A549 (cell line): Measurements from ENCODE around the gene REX1BD. TPM values are rescaled to one million over a fixed set of nuclear protein-coding genes. Genes with fewer than 3 reads are reported as not detected.
A peak's percentile ranks its signal among the peaks of the same experiment; 100 is the strongest.

Source experiments
- ATAC-seq, 2 experiments: fragments of 200-7000 bp in 1 of 2; fragments of >200 bp in 1 of 2; cut with Nextera tagmentation in 1 of 2; cut with Tn5 transposase in 1 of 2; 3 replicates each; pipeline versions ENCODE4 v1.8.0 to v1.9.1; 2018 to 2020; ENCODE audit warnings: mild to moderate bottlenecking in 1 of 2, moderate library complexity in 1 of 2
- CTCF ChIA-PET: fragments of 300-600 bp; sonication (Branson Sonifier 250); formaldehyde crosslinking; extraction: SDS; loops from one replicate; lab custom pipeline; 2021; ENCODE audit warnings: antibody characterized with exemption, inconsistent platforms; lab: Yijun Ruan, JAX
- POLR2A ChIA-PET: fragments of 350-600 bp; formaldehyde crosslinking; extraction: SDS; loops from one replicate; lab custom pipeline; 2021; ENCODE audit warnings: antibody characterized with exemption, inconsistent platforms; lab: Yijun Ruan, JAX
- DNase-seq, 2 experiments: peaks; one replicate each; pipeline versions ENCODE4 v3.0.0 to v3.0.0-alpha.2; 2011 to 2016; ENCODE audit warnings: low read depth in 1 of 2, low spot score in 1 of 2
- FAIRE-seq: peaks from 2 replicates; lab custom pipeline; 2011; peaks lifted over from hg19 to GRCh38; lab: Jason Lieb, UNC
- H3K27ac ChIP-seq, 2 experiments: fragments of >200 bp; sonication (Bioruptor Twin); formaldehyde crosslinking; 3 replicates each; pipeline ENCODE4 v1.5.1; 2016 to 2017
- H3K4me1 ChIP-seq: fragments of >200 bp; sonication (Bioruptor Twin); formaldehyde crosslinking; 3 replicates; pipeline ENCODE4 v1.6.1; 2016
- H3K4me2 ChIP-seq: fragments of >200 bp; sonication (Bioruptor Twin); formaldehyde crosslinking; 3 replicates; pipeline ENCODE4 v1.6.1; 2016
- H3K4me3 ChIP-seq: fragments of >200 bp; sonication (Bioruptor Twin); formaldehyde crosslinking; 3 replicates; pipeline ENCODE4 v1.5.1; 2016
- H3K9me3 ChIP-seq: fragments of >200 bp; sonication (Bioruptor Twin); formaldehyde crosslinking; 3 replicates; pipeline ENCODE4 v1.6.1; 2016
- BHLHE40 ChIP-seq: IDR thresholded peaks from 2 replicates; pipeline ENCODE4 v1.6.1; 2012; ENCODE audit warnings: low read depth, low read length, inconsistent platforms
- CBX8 ChIP-seq: fragments of 200-600 bp; sonication (generic); IDR thresholded peaks from 2 replicates; pipeline ENCODE4 v1.6.1; 2016
- CHD4 ChIP-seq: fragments of 200-600 bp; sonication (generic); IDR thresholded peaks from 2 replicates; pipeline ENCODE4 v1.6.1; 2016; ENCODE audit warnings: antibody characterized with exemption, mild to moderate bottlenecking, borderline replicate concordance
- EHF ChIP-seq: fragments of 250-450 bp; sonication (Bioruptor Pico); IDR thresholded peaks from 2 replicates; pipeline ENCODE4 v1.5.0; 2020; ENCODE audit warnings: mild to moderate bottlenecking
- EHMT2 ChIP-seq: fragments of 200-600 bp; sonication (generic); IDR thresholded peaks from 2 replicates; pipeline ENCODE4 v1.6.1; 2016; ENCODE audit warnings: antibody characterized with exemption, low read depth, mild to moderate bottlenecking, moderate library complexity
- EP300 ChIP-seq, 2 experiments: fragments of >200 bp; sonication (Bioruptor Twin); formaldehyde crosslinking; IDR thresholded peaks; 2 replicates in 1 of 2; 3 replicates in 1 of 2; pipeline ENCODE4 v1.6.1; 2016 to 2017
- FOSL2 ChIP-seq, 2 experiments: fragments of 450-650 bp in 1 of 2; fragments of >200 bp in 1 of 2; sonication (Bioruptor Twin) in 1 of 2; formaldehyde crosslinking; IDR thresholded peaks; 2 replicates each; pipeline versions ENCODE4 v1.5.0 to v1.6.1; 2016 to 2020; ENCODE audit warnings: mild to moderate bottlenecking in 1 of 2, moderate library complexity in 1 of 2
- FOXS1 ChIP-seq: fragments of 250-450 bp; sonication (Bioruptor Pico); IDR thresholded peaks from 2 replicates; pipeline ENCODE4 v1.5.0; 2020; ENCODE audit warnings: mild to moderate bottlenecking, moderate library complexity
- HOXA7 ChIP-seq: fragments of 250-450 bp; sonication (Bioruptor Pico); IDR thresholded peaks from 2 replicates; pipeline ENCODE4 v1.5.0; 2020; ENCODE audit warnings: mild to moderate bottlenecking, moderate library complexity
- HOXB13 ChIP-seq: fragments of 250-450 bp; sonication (Bioruptor Pico); IDR thresholded peaks from 2 replicates; pipeline ENCODE4 v1.5.0; 2020; ENCODE audit warnings: low read depth, mild to moderate bottlenecking, moderate library complexity
- JUN ChIP-seq, 2 experiments: fragments of >200 bp; sonication (Bioruptor Twin); formaldehyde crosslinking; IDR thresholded peaks; 2 replicates in 1 of 2; 3 replicates in 1 of 2; pipeline ENCODE4 v1.6.1; 2016 to 2017
- JUNB ChIP-seq: fragments of >200 bp; sonication (Bioruptor Twin); formaldehyde crosslinking; IDR thresholded peaks from 2 replicates; pipeline ENCODE4 v1.6.1; 2016
- KDM5A ChIP-seq: fragments of 200-600 bp; sonication (generic); IDR thresholded peaks from 2 replicates; pipeline ENCODE4 v1.6.1; 2016; ENCODE audit warnings: antibody characterized with exemption, mild to moderate bottlenecking
- MAZ ChIP-seq: fragments of 150-350 bp; IDR thresholded peaks from 2 replicates; pipeline ENCODE4 v1.6.1; 2014; ENCODE audit warnings: antibody characterized with exemption, low read depth, low read length, borderline replicate concordance
- MYC ChIP-seq: IDR thresholded peaks from 2 replicates; pipeline ENCODE4 v1.6.1; 2012; ENCODE audit warnings: mild to moderate bottlenecking, inconsistent platforms, low read length, improper control_type of control experiment, borderline replicate concordance
- NFE2L2 ChIP-seq: fragments of 150-350 bp; conservative IDR thresholded peaks from 2 replicates; pipeline ENCODE4 v1.6.1; 2014; ENCODE audit warnings: low read length
- NPAS2 ChIP-seq: fragments of 250-450 bp; sonication (Bioruptor Pico); IDR thresholded peaks from 2 replicates; pipeline ENCODE4 v1.8.0; 2022; ENCODE audit warnings: mild to moderate bottlenecking, moderate library complexity, borderline replicate concordance
- NR3C1 ChIP-seq: fragments of >200 bp; sonication (Bioruptor Twin); formaldehyde crosslinking; IDR thresholded peaks from 3 replicates; pipeline ENCODE4 v1.6.1; 2017
- POLR2AphosphoS2 ChIP-seq: conservative IDR thresholded peaks from 2 replicates; pipeline ENCODE4 v1.6.1; 2012; ENCODE audit warnings: low read length, improper control_type of control experiment, inconsistent platforms
- RAD21 ChIP-seq, 2 experiments: fragments of >200 bp in 1 of 2; sonication (Bioruptor Twin) in 1 of 2; formaldehyde crosslinking in 1 of 2; IDR thresholded peaks in 1 of 2; conservative IDR thresholded peaks in 1 of 2; 2 replicates in 1 of 2; 3 replicates in 1 of 2; pipeline ENCODE4 v1.6.1; 2012 to 2018; ENCODE audit warnings: inconsistent platforms in 1 of 2
- SMC3 ChIP-seq: fragments of >200 bp; sonication (Bioruptor Twin); formaldehyde crosslinking; IDR thresholded peaks from 3 replicates; pipeline ENCODE4 v1.6.1; 2018; ENCODE audit warnings: inconsistent platforms
- ZNF302 ChIP-seq: fragments of 250-450 bp; sonication (Bioruptor Pico); IDR thresholded peaks from 2 replicates; pipeline ENCODE4 v1.9.0; 2021; ENCODE audit warnings: inconsistent platforms, mild to moderate bottlenecking, moderate library complexity
- WGBS: methylation state at CpG from one replicate; pipeline ENCODE4 v1.1.6; 2017; ENCODE audit errors: missing lambda C conversion rate; 5-methylcytosine and 5-hydroxymethylcytosine counted together
- polyA plus RNA-seq, 4 experiments: library from polyadenylated mRNA; depleted of rRNA in 3 of 4; stranded (reverse); fragments of >200 nt; fragmentation: RNase III in 1 of 4; extraction: RNeasy Plus Mini Kit Qiagen cat#74134 plus additional on column Dnase treatment in 1 of 4; gene quantifications; 2 replicates in 3 of 4; 3 replicates in 1 of 4; pipeline ENCODE4 v1.2.3, GENCODE V29; 2011 to 2017
- TF ChIP-seq, protein P1 (sequence below): IDR thresholded peaks from 2 replicates; pipeline ENCODE4 v1.6.1; 2012; ENCODE audit warnings: low read depth, borderline replicate concordance
- TF ChIP-seq, protein P2 (sequence below): fragments of >200 bp; sonication (Bioruptor Twin); formaldehyde crosslinking; IDR thresholded peaks from 3 replicates; pipeline ENCODE4 v1.6.1; 2016
- TF ChIP-seq, protein P3 (sequence below): IDR thresholded peaks from 2 replicates; pipeline ENCODE4 v1.6.1; 2012
- TF ChIP-seq, protein P4 (sequence below): IDR thresholded peaks from 2 replicates; pipeline ENCODE4 v1.6.1; 2012

The REX1BD gene
- polyA plus RNA-seq, 2 of the 4 experiments (the other 2 are of a cell fraction), result 23.1 to 47.3 TPM

DNA sequence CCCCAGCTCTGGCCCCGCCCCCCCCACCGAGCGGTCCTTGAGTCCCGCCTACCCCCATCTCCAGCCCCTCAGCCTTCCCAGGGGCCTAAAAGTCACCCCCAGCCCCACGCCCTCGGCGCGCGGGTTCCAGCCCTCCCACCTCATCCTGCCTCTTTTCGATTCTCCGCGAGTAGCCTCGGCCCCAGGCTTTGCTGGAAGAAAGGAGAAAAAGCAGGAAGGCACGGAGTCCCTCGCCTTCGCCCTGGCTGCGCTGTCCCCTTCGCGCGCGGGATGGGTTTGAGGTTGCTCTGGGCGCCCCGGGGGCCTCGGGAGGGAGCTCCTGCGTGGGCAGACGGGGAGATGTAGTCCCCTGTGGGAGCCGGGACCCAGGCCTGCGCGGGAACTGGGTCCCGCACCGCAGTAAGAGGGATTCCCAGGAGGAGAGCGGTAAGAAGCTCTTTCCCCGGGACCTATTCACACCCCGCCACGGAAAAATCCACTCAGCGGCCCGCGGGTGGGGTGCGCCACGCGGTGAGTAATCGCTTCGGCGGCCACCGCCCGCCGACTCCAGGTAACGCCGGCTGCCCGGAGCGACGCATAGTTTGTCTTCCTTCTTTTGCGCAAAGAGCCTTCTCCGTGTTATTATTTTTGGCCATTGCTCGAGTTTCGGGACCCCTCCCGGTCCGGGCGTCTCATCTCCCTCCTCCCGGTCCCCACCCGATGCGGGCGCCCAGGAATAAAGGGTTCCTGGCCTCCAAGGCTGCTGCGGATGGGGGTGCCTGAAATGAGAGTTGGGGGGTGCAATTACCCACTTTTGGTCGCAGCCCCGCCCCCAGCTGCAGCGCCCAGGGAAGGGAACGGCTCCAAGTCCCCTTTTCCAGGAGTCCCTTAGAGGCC lies 18.9 kb downstream of the REX1BD start (continued):
- TF ChIP-seq, protein P1, sequence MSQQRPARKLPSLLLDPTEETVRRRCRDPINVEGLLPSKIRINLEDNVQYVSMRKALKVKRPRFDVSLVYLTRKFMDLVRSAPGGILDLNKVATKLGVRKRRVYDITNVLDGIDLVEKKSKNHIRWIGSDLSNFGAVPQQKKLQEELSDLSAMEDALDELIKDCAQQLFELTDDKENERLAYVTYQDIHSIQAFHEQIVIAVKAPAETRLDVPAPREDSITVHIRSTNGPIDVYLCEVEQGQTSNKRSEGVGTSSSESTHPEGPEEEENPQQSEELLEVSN, result no peak
- TF ChIP-seq NR3C1 (no peak), CHD4 (no peak)

DNA sequence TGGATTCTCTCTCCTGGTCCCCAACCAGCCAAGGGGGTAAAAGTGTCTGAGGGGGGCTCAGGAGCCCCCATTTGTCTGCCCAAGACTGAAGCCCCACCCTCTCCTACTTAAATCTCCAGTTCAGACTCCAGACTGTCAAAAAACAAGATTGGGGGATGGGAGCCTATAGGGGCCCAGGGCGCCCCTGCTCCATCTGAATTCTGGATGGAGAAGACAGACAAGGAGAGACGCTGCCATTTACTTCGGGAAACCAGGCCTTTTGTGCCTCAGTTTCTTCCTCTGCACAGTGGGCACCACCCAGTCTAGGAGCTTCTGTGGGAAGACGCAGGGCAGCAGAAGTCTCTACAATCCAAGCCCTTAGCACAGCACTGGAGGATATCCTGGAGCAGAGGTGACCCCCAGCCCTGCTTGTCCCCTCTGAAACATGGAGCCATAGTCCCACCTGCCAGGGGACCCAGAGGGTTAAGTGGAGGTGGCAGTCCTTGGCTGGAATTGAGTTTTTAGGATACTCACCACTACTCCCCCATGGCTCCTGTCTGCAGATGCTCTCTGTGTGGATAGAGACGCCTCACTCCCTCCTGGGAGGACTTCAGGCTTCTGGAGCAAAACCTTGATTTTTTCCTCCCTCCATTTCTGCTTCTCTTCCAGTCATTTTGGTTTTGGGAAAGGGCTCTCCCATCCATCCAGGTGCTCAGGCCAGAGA lies 19.7 kb downstream of the REX1BD start:
- CTCF ChIA-PET, result interaction anchor here (0.8 to 2.5 kb wide), 2 partner anchors 20 to 77 kb away, joined by 3 to 6 read pairs; partner anchors contain the start of gene REX1BD
- TF ChIP-seq KDM5A, result no peak
- no peak for TF ChIP-seq EP300 (IDR thresholded peaks at IDR 0.05)
- no peak for TF ChIP-seq NPAS2 (CRISPR knock-in tag)
- TF ChIP-seq RAD21 (conservative IDR thresholded peaks at IDR 0.05 in 1 of 2, IDR thresholded peaks at IDR 0.05 in 1 of 2), result no peak
- no peak for TF ChIP-seq FOSL2 (IDR thresholded peaks at IDR 0.05)
- no peak for TF ChIP-seq FOSL2 (CRISPR knock-in tag; IDR thresholded peaks at IDR 0.05)
- no peak for TF ChIP-seq JUN (IDR thresholded peaks at IDR 0.05)
- no peak for TF ChIP-seq BHLHE40
- TF ChIP-seq, protein P2, sequence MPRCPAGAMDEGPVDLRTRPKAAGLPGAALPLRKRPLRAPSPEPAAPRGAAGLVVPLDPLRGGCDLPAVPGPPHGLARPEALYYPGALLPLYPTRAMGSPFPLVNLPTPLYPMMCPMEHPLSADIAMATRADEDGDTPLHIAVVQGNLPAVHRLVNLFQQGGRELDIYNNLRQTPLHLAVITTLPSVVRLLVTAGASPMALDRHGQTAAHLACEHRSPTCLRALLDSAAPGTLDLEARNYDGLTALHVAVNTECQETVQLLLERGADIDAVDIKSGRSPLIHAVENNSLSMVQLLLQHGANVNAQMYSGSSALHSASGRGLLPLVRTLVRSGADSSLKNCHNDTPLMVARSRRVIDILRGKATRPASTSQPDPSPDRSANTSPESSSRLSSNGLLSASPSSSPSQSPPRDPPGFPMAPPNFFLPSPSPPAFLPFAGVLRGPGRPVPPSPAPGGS, result no peak
- no peak for TF ChIP-seq HOXA7
- no peak for TF ChIP-seq SMC3
- TF ChIP-seq CHD4, result no peak
- TF ChIP-seq JUNB, result no peak
- no peak for TF ChIP-seq HOXB13 (CRISPR knock-in tag)
- TF ChIP-seq, protein P1, result no peak
- TF ChIP-seq, all 56 proteins: peak for 0
- DNase-seq (no peak), ATAC-seq (no peak), FAIRE-seq (no peak)
- WGBS, result 59% methylated on average over 5 of the region's 5 CpGs
- POLR2A ChIA-PET, result no interaction called here
- H3K27ac ChIP-seq, result peak overlapping the region in 1 of 2 experiments; percentile 79; a peak in 2 of 6 replicates
- peaks cover 28% of the 10 kb centered on the region; the same call in 2 of the 3 replicates for H3K4me1 ChIP-seq
- H3K4me3 ChIP-seq, result peak overlapping the region; percentile 35
- peak overlapping the region; percentile 89 for H3K4me2 ChIP-seq
- H3K9me3 ChIP-seq, result no peaks in the 10 kb centered on the region

DNA sequence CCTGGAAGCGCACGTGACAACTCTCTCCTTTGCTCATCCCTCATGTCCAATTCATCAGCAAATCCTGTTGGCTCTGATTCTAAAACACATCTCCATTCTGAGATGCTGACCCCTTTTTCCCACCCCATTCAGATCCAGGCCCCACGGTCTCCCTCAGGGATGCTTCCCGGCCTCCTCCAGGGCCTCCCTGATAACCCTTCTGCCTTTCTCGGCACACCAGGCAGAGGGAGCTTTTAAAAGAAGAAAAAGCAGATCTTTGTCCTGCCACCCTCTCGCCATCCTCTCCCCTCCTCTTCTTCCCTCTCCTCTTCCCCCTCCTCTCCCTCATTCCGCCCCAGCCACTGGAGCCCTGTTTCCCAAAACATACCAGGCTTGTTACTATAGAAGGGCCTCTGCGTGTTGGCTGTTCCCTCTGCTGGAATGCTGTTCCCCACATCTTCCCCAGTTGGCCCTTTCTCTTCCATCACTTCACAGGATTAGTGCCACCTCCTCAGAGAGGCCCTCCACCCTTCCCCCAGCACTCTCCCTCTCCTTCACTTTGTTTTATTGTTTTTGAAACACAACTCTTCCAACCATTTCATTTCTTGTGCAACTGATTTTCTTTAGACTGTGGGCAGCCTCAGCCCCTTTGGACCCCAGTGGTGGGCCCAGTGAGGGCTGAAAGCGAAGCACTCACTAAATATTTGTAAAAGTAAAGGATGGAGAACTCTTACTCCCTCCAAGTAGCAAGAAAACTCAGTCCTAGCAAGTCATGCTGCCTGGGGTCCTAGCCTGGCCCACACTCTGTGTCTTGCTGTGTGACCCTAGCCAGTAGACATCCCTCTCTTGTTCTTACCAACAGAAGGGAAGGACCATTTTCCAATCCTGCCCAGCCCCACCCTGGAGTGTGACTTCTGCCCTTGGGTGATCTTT lies 20.5 kb downstream of the REX1BD start:
- CTCF ChIA-PET, result interaction anchor here (0.7 to 2.5 kb wide), 3 partner anchors 21 to 238 kb away, joined by 3 to 6 read pairs (median 3); partner anchors contain the start of gene REX1BD
- no peak for TF ChIP-seq RAD21 (conservative IDR thresholded peaks at IDR 0.05 in 1 of 2, IDR thresholded peaks at IDR 0.05 in 1 of 2)
- no peak for TF ChIP-seq EHF
- TF ChIP-seq, protein P3, sequence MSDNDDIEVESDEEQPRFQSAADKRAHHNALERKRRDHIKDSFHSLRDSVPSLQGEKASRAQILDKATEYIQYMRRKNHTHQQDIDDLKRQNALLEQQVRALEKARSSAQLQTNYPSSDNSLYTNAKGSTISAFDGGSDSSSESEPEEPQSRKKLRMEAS, result no peak
- no peak for TF ChIP-seq CBX8
- TF ChIP-seq, protein P4, sequence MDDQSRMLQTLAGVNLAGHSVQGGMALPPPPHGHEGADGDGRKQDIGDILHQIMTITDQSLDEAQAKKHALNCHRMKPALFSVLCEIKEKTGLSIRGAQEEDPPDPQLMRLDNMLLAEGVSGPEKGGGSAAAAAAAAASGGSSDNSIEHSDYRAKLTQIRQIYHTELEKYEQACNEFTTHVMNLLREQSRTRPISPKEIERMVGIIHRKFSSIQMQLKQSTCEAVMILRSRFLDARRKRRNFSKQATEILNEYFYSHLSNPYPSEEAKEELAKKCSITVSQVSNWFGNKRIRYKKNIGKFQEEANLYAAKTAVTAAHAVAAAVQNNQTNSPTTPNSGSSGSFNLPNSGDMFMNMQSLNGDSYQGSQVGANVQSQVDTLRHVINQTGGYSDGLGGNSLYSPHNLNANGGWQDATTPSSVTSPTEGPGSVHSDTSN, result no peak
- no peak for TF ChIP-seq MYC
- TF ChIP-seq NFE2L2, result no peak
- no peak for TF ChIP-seq ZNF302 (CRISPR knock-in tag)
- no peak for TF ChIP-seq KDM5A
- TF ChIP-seq EHMT2, result no peak
- no peak for TF ChIP-seq POLR2AphosphoS2
- no peak for TF ChIP-seq FOXS1
- TF ChIP-seq MAZ, result no peak
- H3K4me2 ChIP-seq, result no peak overlapping the region
- ATAC-seq (no peak), FAIRE-seq (no peak), DNase-seq (no peak)
- H3K4me1 ChIP-seq, result peaks cover 28% of the 10 kb centered on the region; the same call in 2 of the 3 replicates
- POLR2A ChIA-PET, result no interaction called here
- 74% methylated on average over 9 of the region's 9 CpGs for WGBS
- no peak overlapping the region for H3K27ac ChIP-seq
- H3K4me3 ChIP-seq, result no peak overlapping the region
- no peaks in the 10 kb centered on the region for H3K9me3 ChIP-seq
